GM18526 (cell line): ENCODE measurements around the gene OR2T10.
"Not testable (repeated sequence)": the region's sequence is repeated elsewhere in the genome, so short reads cannot be mapped to it uniquely, and the experiment has no call there.

Experiments used
- POLR2A ChIP-seq: IDR thresholded peaks from 3 replicates; pipeline ENCODE4 v1.6.1; 2011; ENCODE audit not compliant: insufficient read length; ENCODE audit errors: extremely low read depth

Gene OR2T10

DNA sequence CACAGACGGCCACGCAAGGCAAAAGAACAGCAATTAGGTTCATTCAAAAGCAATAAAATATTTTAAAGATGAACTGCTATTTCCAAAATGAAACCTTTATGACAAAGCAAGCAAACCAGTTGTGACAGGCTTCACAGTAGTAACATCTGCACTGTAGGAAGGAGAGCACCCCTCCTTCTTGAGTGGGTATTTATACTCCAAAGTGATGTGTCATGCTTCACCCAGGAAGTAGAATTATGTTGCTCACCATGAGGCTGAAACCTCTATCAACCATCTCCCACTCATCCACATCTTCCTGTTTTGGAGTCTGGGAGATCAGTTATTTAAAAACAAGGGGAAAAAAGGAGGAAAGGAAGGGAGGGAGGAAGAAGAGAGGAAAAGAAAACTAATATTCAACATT lies 885 bp downstream of the OR2T10 start:
- TF ChIP-seq POLR2A: no peak

DNA sequence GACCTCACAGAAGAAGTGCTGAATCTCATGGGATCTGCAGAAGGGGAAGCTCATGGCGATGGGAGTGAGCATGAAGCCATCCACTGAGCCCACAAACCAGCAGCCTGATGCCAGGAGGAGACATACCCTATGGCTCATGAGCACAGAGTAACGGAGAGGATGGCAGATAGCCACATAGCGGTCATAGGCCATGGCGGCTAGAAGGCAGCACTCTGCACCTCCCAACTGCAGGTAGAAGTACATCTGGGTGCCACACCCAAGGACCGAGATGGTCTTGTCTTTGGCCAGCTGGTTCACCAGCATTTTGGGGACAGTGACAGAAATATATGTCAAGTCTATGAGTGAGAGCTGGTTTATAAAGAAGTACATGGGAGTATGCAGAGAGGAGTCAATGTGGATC lies 4.3 kb downstream of the OR2T10 start:
- no peak for TF ChIP-seq POLR2A

DNA sequence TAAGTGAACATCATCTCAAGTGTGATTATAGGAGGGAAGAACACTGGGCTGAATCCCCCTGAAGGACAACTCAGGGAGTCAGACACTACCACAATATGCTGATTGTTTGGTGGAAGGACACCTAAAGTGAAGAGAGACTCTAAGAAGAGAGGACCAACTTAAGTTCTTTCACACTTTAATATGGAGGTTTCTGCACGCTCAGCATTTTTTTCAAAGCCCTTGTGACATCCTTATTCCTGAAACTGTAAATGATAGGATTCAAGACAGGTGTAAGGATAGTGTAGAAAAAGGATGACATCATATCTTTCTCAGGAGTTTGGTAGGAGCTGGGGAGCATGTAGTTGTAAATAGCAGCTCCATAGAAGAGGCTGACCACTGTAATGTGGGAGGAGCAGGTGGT lies 4.8 kb downstream of the OR2T10 start:
- TF ChIP-seq POLR2A: no peak

DNA sequence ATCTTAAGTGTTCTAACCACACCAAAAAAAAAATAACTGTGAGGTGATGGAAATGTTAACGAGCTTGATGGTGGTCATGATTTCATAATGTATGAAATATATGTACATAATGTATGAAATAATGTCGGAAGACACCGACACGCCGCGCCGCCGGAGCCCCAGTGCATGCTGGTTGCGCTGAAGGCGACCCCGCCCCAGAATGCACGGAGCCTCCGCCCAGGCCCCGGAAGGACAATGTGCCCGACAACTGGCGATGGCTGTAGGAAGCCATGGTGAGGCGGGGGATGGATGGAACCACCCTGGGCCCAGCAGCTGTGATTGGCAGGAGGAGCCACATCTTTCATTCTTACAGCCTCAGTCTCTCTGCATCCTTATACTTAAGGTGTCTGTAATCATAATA lies 7.4 kb downstream of the OR2T10 start:
- TF ChIP-seq POLR2A: no peak

DNA sequence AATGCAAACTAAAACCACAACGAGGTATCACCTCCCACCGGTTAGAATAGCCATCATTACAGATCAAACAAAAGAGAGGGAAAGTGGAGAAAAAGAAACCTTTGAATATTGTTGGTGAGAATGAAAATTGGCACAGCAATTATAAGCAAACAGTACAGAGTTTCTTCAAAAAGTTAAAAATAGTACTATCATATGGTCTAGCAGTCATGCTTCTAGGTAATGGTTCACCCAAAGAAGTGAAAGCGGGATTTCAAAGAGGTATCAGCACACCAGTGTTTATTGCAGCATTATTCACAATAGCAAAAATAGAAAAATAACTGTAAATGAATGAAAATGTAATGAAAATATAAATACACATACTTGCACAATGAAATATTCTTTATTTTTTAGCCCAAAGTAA lies 8.2 kb downstream of the OR2T10 start:
- TF ChIP-seq POLR2A: no peak

DNA sequence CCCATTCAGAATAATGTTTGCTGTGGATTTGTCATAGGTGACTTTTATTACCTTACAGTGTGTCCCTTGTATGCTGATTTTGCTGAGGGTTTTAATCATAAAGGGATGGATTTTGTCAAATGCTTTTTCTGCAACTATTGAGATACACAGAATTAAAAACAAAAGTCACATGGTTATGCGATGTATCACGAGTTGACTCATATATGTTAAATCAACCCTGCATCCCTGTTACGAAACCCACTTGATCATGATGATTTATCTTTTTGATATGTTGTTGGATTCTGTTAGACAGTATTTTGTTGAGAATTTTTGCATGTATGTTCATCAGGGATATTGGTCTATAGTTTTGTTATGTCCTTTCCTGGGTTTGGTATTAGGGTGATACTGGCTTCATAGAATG lies 12.2 kb downstream of the OR2T10 start:
- no peak for TF ChIP-seq POLR2A

DNA sequence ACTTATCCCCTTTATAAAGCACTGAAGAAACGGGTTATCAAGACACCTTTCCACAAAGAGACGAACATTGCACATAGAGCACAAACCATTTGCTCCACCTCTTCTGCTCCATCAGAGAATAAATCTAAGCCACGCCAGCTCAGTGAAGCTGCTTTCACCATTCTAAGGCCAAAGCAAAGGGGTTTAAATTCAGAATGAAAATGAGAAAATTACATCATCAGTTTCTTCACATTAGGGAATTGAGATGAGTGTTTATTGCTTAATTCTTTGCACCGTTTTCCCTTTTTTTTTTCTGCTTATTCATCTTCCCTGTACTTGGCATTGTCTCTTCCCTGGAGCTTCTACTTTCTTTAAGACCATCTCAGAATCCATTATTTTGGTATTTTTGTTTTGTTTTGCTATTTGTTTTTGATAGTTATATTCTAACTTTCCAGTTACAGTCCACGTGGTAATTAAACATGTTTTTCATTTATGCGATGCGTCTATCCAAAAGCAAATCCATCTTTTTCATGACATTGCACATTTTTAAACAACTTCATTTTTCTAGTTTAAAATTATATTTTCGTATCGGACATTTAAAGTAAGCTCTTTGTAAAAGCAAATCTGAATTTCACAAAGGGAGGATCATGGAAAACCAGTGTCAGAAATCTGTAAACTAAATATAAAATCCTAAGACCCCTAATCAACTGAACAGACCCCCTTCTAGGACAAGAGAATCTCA lies 21.1 kb downstream of the OR2T10 start:
- no peak for TF ChIP-seq POLR2A

DNA sequence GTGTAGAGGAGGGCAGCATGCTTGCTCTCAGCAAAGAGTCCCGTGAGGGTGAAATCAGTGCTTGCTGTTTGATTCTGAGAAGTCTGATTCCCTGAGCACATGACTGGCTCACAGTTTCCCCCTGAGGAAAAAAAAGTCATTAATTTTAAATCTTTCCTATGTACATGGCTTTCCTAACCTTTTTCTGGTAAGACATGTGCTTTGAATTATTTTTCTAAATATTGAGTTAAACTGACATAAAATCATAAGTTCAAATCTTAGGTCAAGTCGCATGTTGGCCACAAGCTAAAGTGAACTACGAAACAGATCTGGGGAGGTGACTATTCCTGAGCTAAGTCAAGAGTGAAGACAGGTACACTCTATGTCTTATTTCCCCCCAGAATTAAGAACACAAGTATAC lies 22.8 kb downstream of the OR2T10 start, which contains the start of gene OR2T34:
Gene OR2T34 (minus strand): TSS at position 101 of the 400 bp plus-strand sequence. CDS start 0 bp downstream, at position 101.
- not testable (repeated sequence) for TF ChIP-seq POLR2A

DNA sequence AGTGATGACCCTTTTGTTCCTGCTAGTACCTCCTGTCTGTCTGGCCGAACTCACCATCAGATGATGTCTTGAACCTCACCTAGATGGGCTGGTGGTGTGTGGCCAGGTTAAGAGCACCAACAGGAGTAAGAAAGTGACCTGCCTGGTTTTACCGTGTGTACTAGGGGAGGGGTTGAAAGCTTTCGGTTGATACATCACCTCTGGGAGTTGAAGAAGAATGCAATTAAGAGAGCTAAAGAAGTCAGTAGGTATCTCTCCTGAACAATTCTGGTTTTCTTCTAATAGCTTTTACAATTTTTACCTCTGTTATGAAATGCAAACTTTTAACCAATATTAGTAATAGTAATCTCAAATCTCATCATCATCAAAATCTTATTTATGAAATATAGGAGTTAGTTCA lies 34.8 kb downstream of the OR2T10 start, which contains the start of gene OR2T29:
Gene OR2T29 (minus strand): TSS at position 101 of the 400 bp plus-strand sequence. CDS start 3,281 bp downstream, outside the sequence.
- not testable (repeated sequence) for TF ChIP-seq POLR2A
